ENCODE results near the gene LPP.

LPP gene

GRCh38 chr3:188431040-188431439, 277.1 kb downstream of the LPP start:
- H3K9me3 ChIP-seq, result no peaks in the 10 kb centered on the region
- no peaks in the 10 kb centered on the region for H3K27me3 ChIP-seq
- DNase-seq, result no peak
- no peaks in the 10 kb centered on the region for H3K36me3 ChIP-seq
- no peaks in the 10 kb centered on the region for H3K4me1 ChIP-seq
- TF ChIP-seq CTCF (IDR thresholded peaks at IDR 0.05; ENCODE audit: low read depth, low read length), result no peak
- H3K4me3 ChIP-seq (ENCODE audit: low read depth, low read length), result no peak overlapping the region

- H3K36me3 ChIP-seq, result no peaks in the 10 kb centered on the region
- H3K4me1 ChIP-seq, result no peaks in the 10 kb centered on the region
- no peak overlapping the region for H3K4me3 ChIP-seq (ENCODE audit: low read depth, low read length)
- no peak for TF ChIP-seq CTCF (IDR thresholded peaks at IDR 0.05; ENCODE audit: low read depth, low read length)
- DNase-seq, result no peak
- H3K27me3 ChIP-seq, result no peaks in the 10 kb centered on the region
- H3K9me3 ChIP-seq, result no peaks in the 10 kb centered on the region
Observed at GRCh38 chr3:188431553-188431952, 277.6 kb downstream of the LPP start.

GRCh38 chr3:188432802-188433520, 279.0 kb downstream of the LPP start:
- TF ChIP-seq CTCF (IDR thresholded peaks at IDR 0.05; ENCODE audit: low read depth, low read length), result no peak
- DNase-seq, result no peak
- no peak overlapping the region for H3K4me3 ChIP-seq (ENCODE audit: low read depth, low read length)
- no peaks in the 10 kb centered on the region for H3K36me3 ChIP-seq
- no peaks in the 10 kb centered on the region for H3K9me3 ChIP-seq
- H3K27me3 ChIP-seq, result no peaks in the 10 kb centered on the region
- no peaks in the 10 kb centered on the region for H3K4me1 ChIP-seq

DNA sequence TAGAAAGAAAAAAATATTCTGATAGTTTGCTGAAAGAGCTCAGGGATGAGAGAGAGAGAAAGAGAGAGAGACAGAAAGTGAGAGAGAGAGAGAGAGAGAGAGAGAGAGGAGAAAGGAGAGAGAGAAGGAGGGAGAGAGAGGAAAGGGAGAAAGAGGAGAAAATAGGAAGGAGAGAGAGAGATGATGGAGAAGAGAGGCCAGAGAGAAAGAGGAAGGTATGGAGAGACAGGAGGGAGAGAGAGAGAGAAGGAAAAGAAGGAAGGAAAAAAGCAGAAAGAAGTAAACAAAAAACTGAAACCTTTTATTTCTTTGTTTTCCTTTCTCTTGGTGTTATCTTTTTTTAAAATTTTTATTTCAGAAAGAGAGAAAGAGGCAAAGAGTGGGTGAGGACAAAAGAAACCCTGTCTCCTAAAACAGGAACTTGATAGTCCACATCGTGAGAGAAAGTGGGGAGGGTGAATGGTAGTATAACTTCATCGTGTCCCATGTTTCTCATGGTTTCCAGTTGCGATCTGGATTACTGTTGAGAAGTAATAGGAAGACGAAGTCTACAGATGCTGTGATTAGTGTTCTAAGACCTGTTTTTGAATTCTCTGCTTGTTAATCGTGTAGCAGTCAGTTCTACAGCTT, 279.7 kb downstream of the LPP start:
- no peak for TF ChIP-seq CTCF (IDR thresholded peaks at IDR 0.05; ENCODE audit: low read depth, low read length)
- no peaks in the 10 kb centered on the region for H3K4me1 ChIP-seq
- no peak for DNase-seq
- H3K9me3 ChIP-seq, result no peaks in the 10 kb centered on the region
- H3K4me3 ChIP-seq (ENCODE audit: low read depth, low read length), result no peak overlapping the region
- no peaks in the 10 kb centered on the region for H3K27me3 ChIP-seq
- no peaks in the 10 kb centered on the region for H3K36me3 ChIP-seq

DNA sequence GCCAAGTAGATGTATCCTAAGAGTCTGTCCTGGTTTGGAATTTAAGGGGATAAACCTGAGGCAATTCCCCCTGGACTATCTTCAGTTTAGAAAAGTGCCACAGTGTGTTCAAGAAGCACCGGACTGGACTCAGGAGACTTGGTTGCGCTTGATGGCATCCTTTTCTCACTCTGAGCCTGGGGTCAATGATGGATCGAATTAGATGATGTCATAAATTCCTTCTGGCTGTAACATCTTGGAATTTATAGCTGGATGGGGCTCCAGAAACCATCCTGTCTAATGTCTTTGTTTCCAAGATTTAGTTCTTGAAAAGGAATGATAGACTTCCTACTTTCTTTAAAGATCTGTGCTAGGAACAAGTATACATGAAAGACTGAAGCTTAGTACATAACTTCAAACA, 280.6 kb downstream of the LPP start:
- DNase-seq, result no peak
- H3K4me3 ChIP-seq (ENCODE audit: low read depth, low read length), result no peak overlapping the region
- no peaks in the 10 kb centered on the region for H3K27me3 ChIP-seq
- no peaks in the 10 kb centered on the region for H3K4me1 ChIP-seq
- no peaks in the 10 kb centered on the region for H3K36me3 ChIP-seq
- H3K9me3 ChIP-seq, result no peaks in the 10 kb centered on the region
- no peak for TF ChIP-seq CTCF (IDR thresholded peaks at IDR 0.05; ENCODE audit: low read depth, low read length)

DNA sequence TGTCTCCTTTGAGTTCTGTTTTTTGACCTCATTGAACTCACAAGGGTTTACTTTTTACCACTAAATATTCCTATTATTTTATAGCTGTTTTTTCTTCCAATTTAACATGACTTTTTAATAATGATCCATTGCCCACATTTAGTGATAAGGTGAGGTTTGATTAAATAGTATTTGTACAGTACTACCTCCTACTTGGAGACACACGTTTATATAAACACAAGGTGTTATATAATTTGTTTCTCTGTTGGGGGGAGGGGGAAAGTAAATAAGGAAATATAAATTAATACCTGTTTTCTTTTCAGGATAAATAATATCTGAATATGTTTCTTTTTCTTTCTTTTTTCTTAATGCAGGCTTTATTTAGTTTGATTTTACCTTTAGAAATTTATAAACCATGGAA, 281.3 kb downstream of the LPP start:
- H3K9me3 ChIP-seq, result no peaks in the 10 kb centered on the region
- H3K4me1 ChIP-seq, result no peaks in the 10 kb centered on the region
- H3K36me3 ChIP-seq, result no peaks in the 10 kb centered on the region
- H3K4me3 ChIP-seq (ENCODE audit: low read depth, low read length), result no peak overlapping the region
- H3K27me3 ChIP-seq, result no peaks in the 10 kb centered on the region
- DNase-seq, result no peak
- TF ChIP-seq CTCF (IDR thresholded peaks at IDR 0.05; ENCODE audit: low read depth, low read length), result no peak

Measured in BE2C (cell line).